ENCODE results near the gene ANKH. TPM values are rescaled to one million over a fixed set of nuclear protein-coding genes. Genes with fewer than 3 reads are reported as not detected.

Gene ANKH
- polyA plus RNA-seq, 1 donor (not counting 4 experiments of a cell fraction or from before 2014, with no cell fraction given): 13.8 TPM

DNA sequence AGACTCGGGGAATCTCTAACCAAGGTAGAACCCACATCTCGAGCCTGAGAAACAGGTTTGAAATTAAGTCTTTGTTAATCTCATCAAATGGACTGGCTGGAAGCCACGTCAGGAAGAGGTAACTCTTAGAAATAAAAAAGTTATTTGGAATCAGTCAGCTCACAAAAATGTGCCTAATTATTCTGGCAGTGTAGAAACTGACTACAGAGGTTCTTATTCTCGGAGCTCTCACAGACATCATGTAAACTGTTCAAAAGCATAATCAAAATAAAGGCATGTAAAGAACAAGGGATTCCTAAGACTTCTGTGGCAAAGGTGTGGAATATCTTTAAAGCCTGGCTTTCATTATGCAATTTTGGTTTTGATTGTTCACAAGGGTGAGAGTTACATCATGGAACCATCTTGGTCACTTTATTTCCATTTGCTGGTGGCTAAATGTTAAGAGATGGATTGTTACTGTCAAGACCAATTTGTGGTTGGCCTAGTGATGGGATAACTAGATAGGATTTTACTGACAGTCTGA, 121.9 kb downstream of the ANKH start:
- H3K27me3 ChIP-seq (ENCODE audit: control insufficient read depth, extremely low read depth, insufficient read depth, low read length): no peaks in the 10 kb centered on the region
- H3K9ac ChIP-seq (ENCODE audit: control insufficient read depth, extremely low read depth, insufficient read depth, low read length): no peak overlapping the region
- H2AFZ ChIP-seq (ENCODE audit: control insufficient read depth, low read length): no peak overlapping the region
- FAIRE-seq (no peak), DNase-seq (ENCODE audit: low read depth, low spot score) (no peak)
- no peaks in the 10 kb centered on the region for H4K20me1 ChIP-seq (ENCODE audit: control insufficient read depth, extremely low read depth, insufficient read depth, low read length)
- no peak overlapping the region for H3K4me3 ChIP-seq (ENCODE audit: control insufficient read depth in 2 of 3, extremely low read depth in 1 of 3, insufficient read depth in 2 of 3, low read depth in 1 of 3, low read length in 3 of 3)
- TF ChIP-seq, protein P1, sequence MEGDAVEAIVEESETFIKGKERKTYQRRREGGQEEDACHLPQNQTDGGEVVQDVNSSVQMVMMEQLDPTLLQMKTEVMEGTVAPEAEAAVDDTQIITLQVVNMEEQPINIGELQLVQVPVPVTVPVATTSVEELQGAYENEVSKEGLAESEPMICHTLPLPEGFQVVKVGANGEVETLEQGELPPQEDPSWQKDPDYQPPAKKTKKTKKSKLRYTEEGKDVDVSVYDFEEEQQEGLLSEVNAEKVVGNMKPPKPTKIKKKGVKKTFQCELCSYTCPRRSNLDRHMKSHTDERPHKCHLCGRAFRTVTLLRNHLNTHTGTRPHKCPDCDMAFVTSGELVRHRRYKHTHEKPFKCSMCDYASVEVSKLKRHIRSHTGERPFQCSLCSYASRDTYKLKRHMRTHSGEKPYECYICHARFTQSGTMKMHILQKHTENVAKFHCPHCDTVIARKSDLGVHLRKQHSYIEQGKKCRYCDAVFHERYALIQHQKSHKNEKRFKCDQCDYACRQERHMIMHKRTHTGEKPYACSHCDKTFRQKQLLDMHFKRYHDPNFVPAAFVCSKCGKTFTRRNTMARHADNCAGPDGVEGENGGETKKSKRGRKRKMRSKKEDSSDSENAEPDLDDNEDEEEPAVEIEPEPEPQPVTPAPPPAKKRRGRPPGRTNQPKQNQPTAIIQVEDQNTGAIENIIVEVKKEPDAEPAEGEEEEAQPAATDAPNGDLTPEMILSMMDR (optimal IDR thresholded peaks at IDR 0.05 in 1 of 3, IDR thresholded peaks at IDR 0.05 in 1 of 3, conservative IDR thresholded peaks at IDR 0.05 in 1 of 3; ENCODE audit: extremely low read depth in 1 of 3, insufficient read depth in 2 of 3, low read length in 3 of 3): no peak
- no peak for TF ChIP-seq EZH2 (IDR thresholded peaks at IDR 0.05; ENCODE audit: low read length)
- no peaks in the 10 kb centered on the region for H3K9me3 ChIP-seq (ENCODE audit: control insufficient read depth, low read depth, low read length)
- H3K79me2 ChIP-seq (ENCODE audit: control insufficient read depth, insufficient read depth, low read length): no peaks in the 10 kb centered on the region
- H3K9me1 ChIP-seq (ENCODE audit: control insufficient read depth, extremely low read depth, insufficient read depth, low read length): no peaks in the 10 kb centered on the region
- H3K4me1 ChIP-seq (ENCODE audit: control insufficient read depth, extremely low read depth, insufficient read depth, low read length): peaks cover 10% of the 10 kb centered on the region
- H3K27ac ChIP-seq (ENCODE audit: control insufficient read depth, insufficient read depth, low read length): no peak overlapping the region
- H3K4me2 ChIP-seq (ENCODE audit: control insufficient read depth, extremely low read depth, insufficient read depth, low read depth, low read length): no peak overlapping the region
- H3K36me3 ChIP-seq (ENCODE audit: control insufficient read depth in 2 of 2, extremely low read depth in 1 of 2, insufficient read depth in 2 of 2, low read length in 2 of 2): peaks cover 0 to 3% of the 10 kb centered on the region in 2 experiments
- dilution Hi-C loops (cut with MboI; ENCODE audit: extremely low pct_ligation_motif_present, low sequenced_read_pairs): no loop called here

DNA sequence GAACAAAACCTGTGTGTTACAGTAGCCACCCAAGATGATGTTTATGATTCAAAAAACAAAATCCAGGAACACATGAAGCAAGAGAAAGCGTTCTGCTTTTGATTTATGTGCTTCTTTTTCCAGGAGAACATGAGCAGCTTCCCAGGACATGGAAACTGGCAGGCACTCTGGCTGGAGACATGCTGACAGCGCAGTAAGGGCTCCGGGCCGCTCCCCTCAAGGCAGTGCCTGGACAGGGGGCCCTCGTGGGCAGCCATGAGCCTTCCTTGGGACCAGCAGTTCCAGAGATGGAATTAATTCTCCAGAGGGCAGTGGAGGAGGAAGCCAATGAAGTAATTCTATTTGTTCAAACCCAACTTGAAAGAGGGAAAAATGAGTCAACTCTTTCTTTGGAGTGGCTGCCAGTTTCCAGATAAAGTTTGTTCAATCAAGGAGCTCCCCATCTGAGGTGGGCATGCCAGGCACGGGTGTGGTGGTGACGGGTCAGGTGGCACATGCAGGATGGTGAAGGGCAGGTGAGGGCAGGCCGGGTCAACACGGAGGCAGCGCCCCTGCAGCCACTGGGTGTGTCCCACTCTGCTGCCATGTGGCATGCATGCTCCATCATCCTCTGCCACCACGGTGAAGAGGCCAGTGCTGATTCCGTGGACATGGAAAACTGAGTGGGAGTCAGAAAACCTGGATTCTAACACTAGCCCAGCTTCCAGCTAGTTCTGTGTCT, 123.2 kb downstream of the ANKH start:
- Histone ChIP-seq H3K27me3 (ENCODE audit: control insufficient read depth, extremely low read depth, insufficient read depth, low read length) (no peaks in the 10 kb centered on the region), H3K27ac (ENCODE audit: control insufficient read depth, insufficient read depth, low read length) (no peak overlapping the region), H4K20me1 (ENCODE audit: control insufficient read depth, extremely low read depth, insufficient read depth, low read length) (no peaks in the 10 kb centered on the region), H3K9ac (ENCODE audit: control insufficient read depth, extremely low read depth, insufficient read depth, low read length) (no peak overlapping the region), H2AFZ (ENCODE audit: control insufficient read depth, low read length) (no peak overlapping the region), H3K9me3 (ENCODE audit: control insufficient read depth, low read depth, low read length) (no peaks in the 10 kb centered on the region), H3K36me3 (ENCODE audit: control insufficient read depth in 2 of 2, extremely low read depth in 1 of 2, insufficient read depth in 2 of 2, low read length in 2 of 2) (peaks cover 0 to 3% of the 10 kb centered on the region in 2 experiments), H3K79me2 (ENCODE audit: control insufficient read depth, insufficient read depth, low read length) (no peaks in the 10 kb centered on the region), H3K4me1 (ENCODE audit: control insufficient read depth, extremely low read depth, insufficient read depth, low read length) (peaks cover 10% of the 10 kb centered on the region), H3K4me2 (ENCODE audit: control insufficient read depth, extremely low read depth, insufficient read depth, low read depth, low read length) (no peak overlapping the region), H3K9me1 (ENCODE audit: control insufficient read depth, extremely low read depth, insufficient read depth, low read length) (no peaks in the 10 kb centered on the region), H3K4me3 (ENCODE audit: control insufficient read depth in 2 of 3, extremely low read depth in 1 of 3, insufficient read depth in 2 of 3, low read depth in 1 of 3, low read length in 3 of 3) (no peak overlapping the region)
- FAIRE-seq (no peak), DNase-seq (ENCODE audit: low read depth, low spot score) (no peak)
- no peak for TF ChIP-seq EZH2 (IDR thresholded peaks at IDR 0.05; ENCODE audit: low read length)
- TF ChIP-seq, protein P1 (optimal IDR thresholded peaks at IDR 0.05 in 1 of 3, IDR thresholded peaks at IDR 0.05 in 1 of 3, conservative IDR thresholded peaks at IDR 0.05 in 1 of 3; ENCODE audit: extremely low read depth in 1 of 3, insufficient read depth in 2 of 3, low read length in 3 of 3): no peak
- dilution Hi-C loops (cut with MboI; ENCODE audit: extremely low pct_ligation_motif_present, low sequenced_read_pairs): no loop called here
